Measurements from ENCODE around the gene OR56B1.

DNA sequence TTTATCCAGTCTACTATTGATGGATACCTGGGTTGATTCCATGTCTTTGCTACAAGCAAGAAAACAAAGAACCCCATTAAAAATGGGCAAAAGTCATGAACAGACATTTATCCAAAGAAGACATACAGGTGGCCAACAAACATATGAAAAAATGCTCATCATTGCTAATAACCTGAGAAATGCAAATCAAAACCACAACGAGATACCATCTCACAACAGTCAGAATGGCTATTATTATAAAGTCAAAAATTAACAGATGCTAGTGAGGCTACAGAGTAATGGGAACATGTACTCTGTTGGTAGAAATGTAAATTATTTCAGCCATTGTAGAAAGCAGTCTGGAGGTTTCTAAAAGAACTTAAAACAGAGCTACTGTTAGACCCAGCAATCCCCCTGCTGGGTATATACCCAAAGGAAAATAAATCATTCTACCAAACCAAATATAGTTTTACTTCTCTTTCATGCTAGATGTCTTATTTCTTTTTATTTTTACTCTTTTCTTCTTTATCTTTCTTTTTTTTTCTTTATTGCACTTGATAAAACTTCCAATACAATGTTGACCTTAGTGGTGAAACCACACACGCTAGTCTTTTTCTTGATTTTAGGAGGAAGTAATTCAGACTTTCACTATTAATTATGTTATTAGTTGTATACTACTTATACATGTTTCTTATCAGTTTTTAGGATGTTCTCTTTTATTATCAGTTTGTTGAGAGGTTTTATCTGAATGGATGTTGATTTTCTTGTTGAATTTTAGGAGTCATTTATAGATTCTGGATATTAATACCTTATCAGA, 32.3 kb upstream of the OR56B1 start:
- TF ChIP-seq, protein P1, sequence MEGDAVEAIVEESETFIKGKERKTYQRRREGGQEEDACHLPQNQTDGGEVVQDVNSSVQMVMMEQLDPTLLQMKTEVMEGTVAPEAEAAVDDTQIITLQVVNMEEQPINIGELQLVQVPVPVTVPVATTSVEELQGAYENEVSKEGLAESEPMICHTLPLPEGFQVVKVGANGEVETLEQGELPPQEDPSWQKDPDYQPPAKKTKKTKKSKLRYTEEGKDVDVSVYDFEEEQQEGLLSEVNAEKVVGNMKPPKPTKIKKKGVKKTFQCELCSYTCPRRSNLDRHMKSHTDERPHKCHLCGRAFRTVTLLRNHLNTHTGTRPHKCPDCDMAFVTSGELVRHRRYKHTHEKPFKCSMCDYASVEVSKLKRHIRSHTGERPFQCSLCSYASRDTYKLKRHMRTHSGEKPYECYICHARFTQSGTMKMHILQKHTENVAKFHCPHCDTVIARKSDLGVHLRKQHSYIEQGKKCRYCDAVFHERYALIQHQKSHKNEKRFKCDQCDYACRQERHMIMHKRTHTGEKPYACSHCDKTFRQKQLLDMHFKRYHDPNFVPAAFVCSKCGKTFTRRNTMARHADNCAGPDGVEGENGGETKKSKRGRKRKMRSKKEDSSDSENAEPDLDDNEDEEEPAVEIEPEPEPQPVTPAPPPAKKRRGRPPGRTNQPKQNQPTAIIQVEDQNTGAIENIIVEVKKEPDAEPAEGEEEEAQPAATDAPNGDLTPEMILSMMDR (conservative IDR thresholded peaks at IDR 0.05; ENCODE audit: low read length): no peak
- TF ChIP-seq EZH2phosphoT487 (IDR thresholded peaks at IDR 0.05; ENCODE audit: borderline replicate concordance, low read depth, low read length): no peak

All from OCI-LY7 (cell line).